Caco-2 (cell line): ENCODE results near the gene SH3GL1. TPM values are rescaled to one million over a fixed set of nuclear protein-coding genes. Genes with fewer than 3 reads are reported as not detected.

ENCODE experiments used
- BruUV-seq: library from RNA; stranded (reverse); fragments of 400-500 nt; replicated peaks from 2 replicates; lab custom pipeline; 2021; lab: Mats Ljungman, UMichigan
- CTCF ChIA-PET: fragments of 300-600 bp; sonication (Branson Sonifier 250); formaldehyde crosslinking; loops from one replicate; lab custom pipeline; 2022; ENCODE audit warnings: antibody characterized with exemption; lab: Charles Lee
- POLR2A ChIA-PET: fragments of 300-600 bp; sonication (Branson Sonifier 250); formaldehyde crosslinking; loops from one replicate; lab custom pipeline; 2022; ENCODE audit warnings: antibody characterized with exemption; lab: Charles Lee
- DNase-seq, 2 experiments: peaks; one replicate each; pipeline versions ENCODE4 v3.0.0 to v3.0.0-alpha.2; 2020 to 2022
- H3K27me3 ChIP-seq: replicated peaks from 2 replicates; pipeline ENCODE4 v1.6.0; 2011; ENCODE audit warnings: low read length; ENCODE audit not compliant: control insufficient read depth, insufficient read depth
- H3K36me3 ChIP-seq: 2 replicates; pipeline ENCODE4 v1.5.1; 2011; ENCODE audit warnings: low read length; ENCODE audit not compliant: control insufficient read depth, insufficient read depth
- H3K4me1 ChIP-seq: fragments of 250-450 bp; sonication (Bioruptor Pico); 2 replicates; pipeline ENCODE4 v1.5.1; 2020; ENCODE audit warnings: mild to moderate bottlenecking
- H3K4me3 ChIP-seq: 2 replicates; pipeline ENCODE4 v1.5.1; 2011; ENCODE audit warnings: low read depth, mild to moderate bottlenecking, control low read depth, low read length
- H3K9me3 ChIP-seq: fragments of 250-450 bp; sonication (Bioruptor Pico); 2 replicates; pipeline ENCODE4 v1.5.1; 2020; ENCODE audit warnings: mild to moderate bottlenecking, moderate library complexity
- H3K27ac Mint-ChIP-seq: one replicate; pipeline ENCODE4 v1.8.0; 2022; ENCODE audit warnings: mixed read lengths; ENCODE audit not compliant: unreplicated experiment
- H3K27me3 Mint-ChIP-seq: one replicate; pipeline ENCODE4 v1.8.0; 2022; ENCODE audit warnings: mixed read lengths; ENCODE audit not compliant: insufficient read depth, unreplicated experiment
- H3K36me3 Mint-ChIP-seq: one replicate; pipeline ENCODE4 v1.8.0; 2022; ENCODE audit warnings: mild to moderate bottlenecking, mixed read lengths; ENCODE audit not compliant: insufficient read depth, unreplicated experiment
- H3K4me1 Mint-ChIP-seq: one replicate; pipeline ENCODE4 v1.8.0; 2022; ENCODE audit warnings: low read depth, mixed read lengths; ENCODE audit not compliant: unreplicated experiment
- H3K4me3 Mint-ChIP-seq: one replicate; pipeline ENCODE4 v1.8.0; 2022; ENCODE audit warnings: mild to moderate bottlenecking, moderate library complexity, mixed read lengths; ENCODE audit not compliant: unreplicated experiment
- H3K9me3 Mint-ChIP-seq: one replicate; pipeline ENCODE4 v1.8.0; 2022; ENCODE audit warnings: mixed read lengths; ENCODE audit not compliant: unreplicated experiment
- intact Hi-C: fragments of 100-400 bp; cut with micrococcal nuclease; formaldehyde crosslinking; loops from one replicate; pipeline ENCODE4 v1.10.0; 2022; ENCODE audit not compliant: unreplicated experiment
- total RNA-seq: library from RNA; stranded (reverse); gene quantifications from 2 replicates; pipeline ENCODE4 v1.2.3, GENCODE V29; 2022
- TF ChIP-seq, protein P1 (sequence below), 2 experiments: fragments of 200-600 bp in 1 of 2; IDR thresholded peaks; 1 replicate in 1 of 2; 2 replicates in 1 of 2; pipeline versions ENCODE4 v1.5.1 to v1.8.0; 2011 to 2022; ENCODE audit warnings: antibody characterized with exemption in 1 of 2, control low read depth in 1 of 2, inconsistent platforms in 1 of 2, low read depth in 1 of 2, low read length in 1 of 2, mild to moderate bottlenecking in 1 of 2, moderate library complexity in 1 of 2; ENCODE audit not compliant: insufficient read depth in 1 of 2, severe bottlenecking in 1 of 2, unreplicated experiment in 1 of 2

SH3GL1 gene
- total RNA-seq, 1 experiment from 2014 or later: 91.3 TPM

DNA sequence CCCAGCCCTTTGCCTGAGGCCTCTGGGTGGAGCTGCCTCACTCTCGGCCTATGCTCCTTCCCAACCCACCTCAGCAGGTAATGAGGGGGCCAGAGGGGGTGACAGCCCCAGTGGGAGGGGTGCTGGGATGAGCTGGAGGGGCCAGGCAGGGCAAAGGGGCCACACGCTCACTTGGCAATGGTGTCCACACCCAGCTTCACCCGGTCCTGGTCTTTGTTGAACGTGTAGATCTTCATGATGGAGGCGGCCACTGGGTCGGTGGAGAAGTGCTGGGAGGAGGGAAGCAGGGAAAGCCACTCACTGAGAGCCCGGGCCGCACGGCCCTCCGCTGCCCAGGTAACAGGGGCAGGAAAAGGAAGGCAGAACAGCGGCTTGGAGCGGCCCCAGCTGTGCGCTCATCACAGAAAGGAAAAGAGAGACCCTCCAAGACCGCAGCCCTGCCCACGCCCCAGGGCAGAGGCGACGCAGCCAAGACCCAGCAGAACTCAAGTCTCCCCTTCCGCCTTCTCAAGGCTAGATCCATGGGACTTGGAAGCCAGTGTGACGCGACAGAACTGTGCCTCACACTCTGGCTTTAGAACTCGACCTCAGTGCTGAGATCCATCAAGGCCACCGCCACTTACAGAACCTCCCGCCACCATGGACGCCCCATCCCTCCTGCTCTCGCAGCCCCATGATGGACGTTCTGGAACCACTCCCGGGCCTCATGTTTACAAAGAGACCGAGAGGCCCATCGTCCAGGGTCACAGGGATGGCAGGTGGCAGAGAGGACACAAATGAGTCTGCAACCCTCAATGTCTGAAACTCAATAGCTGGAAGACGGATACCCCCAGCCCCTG lies 48.0 kb upstream of the SH3GL1 start:
- Mint-ChIP-seq H3K4me1 (no peaks in the 10 kb centered on the region), H3K27ac (peak overlapping the region; percentile 36), H3K36me3 (peaks cover 82% of the 10 kb centered on the region), H3K4me3 (no peak overlapping the region), H3K9me3 (no peaks in the 10 kb centered on the region), H3K27me3 (no peaks in the 10 kb centered on the region)
- Histone ChIP-seq H3K36me3 (peaks cover 2% of the 10 kb centered on the region), H3K9me3 (no peaks in the 10 kb centered on the region), H3K4me1 (no peaks in the 10 kb centered on the region), H3K4me3 (no peak overlapping the region), H3K27me3 (no peaks in the 10 kb centered on the region)
- POLR2A ChIA-PET: no interaction called here
- CTCF ChIA-PET: no interaction called here
- TF ChIP-seq, protein P1, sequence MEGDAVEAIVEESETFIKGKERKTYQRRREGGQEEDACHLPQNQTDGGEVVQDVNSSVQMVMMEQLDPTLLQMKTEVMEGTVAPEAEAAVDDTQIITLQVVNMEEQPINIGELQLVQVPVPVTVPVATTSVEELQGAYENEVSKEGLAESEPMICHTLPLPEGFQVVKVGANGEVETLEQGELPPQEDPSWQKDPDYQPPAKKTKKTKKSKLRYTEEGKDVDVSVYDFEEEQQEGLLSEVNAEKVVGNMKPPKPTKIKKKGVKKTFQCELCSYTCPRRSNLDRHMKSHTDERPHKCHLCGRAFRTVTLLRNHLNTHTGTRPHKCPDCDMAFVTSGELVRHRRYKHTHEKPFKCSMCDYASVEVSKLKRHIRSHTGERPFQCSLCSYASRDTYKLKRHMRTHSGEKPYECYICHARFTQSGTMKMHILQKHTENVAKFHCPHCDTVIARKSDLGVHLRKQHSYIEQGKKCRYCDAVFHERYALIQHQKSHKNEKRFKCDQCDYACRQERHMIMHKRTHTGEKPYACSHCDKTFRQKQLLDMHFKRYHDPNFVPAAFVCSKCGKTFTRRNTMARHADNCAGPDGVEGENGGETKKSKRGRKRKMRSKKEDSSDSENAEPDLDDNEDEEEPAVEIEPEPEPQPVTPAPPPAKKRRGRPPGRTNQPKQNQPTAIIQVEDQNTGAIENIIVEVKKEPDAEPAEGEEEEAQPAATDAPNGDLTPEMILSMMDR (IDR thresholded peaks at IDR 0.05; ENCODE audit: insufficient read depth in 1 of 2, low read depth in 1 of 2, low read length in 1 of 2, severe bottlenecking in 1 of 2, unreplicated experiment in 1 of 2): no peak
- no TSS peak for BruUV-seq
- intact Hi-C loops: no loop called here
- no peak for DNase-seq

DNA sequence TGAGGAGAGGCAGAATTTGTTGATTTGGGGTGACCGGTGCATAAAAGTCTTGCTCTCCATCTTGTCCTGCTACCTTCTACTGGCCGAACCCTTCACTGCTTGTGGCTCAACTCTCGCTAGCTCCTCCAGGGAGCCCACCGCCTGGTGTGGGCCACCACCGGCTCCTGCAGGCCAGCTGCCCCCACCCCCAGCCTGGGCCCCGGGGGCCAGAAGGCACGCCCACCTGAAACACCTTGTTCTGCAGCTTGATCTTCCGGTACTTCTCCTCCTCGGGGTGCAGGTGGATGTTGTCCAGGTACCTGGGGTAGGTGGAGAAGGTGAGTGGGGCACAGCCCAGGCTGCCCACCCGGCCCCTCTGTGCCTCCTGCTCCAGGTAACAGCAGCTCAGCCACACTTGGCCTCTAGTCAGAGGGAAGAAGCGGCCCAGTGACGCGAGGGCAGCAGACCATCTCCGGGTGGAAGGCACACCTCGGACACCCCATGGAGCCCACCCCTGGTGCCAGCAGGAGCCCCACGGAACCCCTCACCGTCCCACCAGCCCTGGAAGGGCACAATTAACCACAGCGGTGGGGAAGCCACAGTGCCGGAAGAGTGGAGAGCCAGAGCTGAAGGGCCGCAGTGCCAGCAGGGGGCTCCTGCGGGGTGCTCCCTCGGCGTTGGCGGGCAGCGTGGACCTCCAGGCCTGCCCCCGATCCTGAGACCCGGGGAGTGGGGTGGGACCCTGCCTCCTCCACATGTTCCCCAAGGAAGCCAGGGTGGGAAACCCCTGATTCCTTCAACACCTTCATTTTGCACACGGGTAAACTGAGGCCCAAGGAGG lies 47.2 kb upstream of the SH3GL1 start:
- Mint-ChIP-seq H3K4me1 (no peaks in the 10 kb centered on the region), H3K27me3 (no peaks in the 10 kb centered on the region), H3K36me3 (peaks cover 89% of the 10 kb centered on the region), H3K4me3 (no peak overlapping the region), H3K27ac (no peak overlapping the region), H3K9me3 (no peaks in the 10 kb centered on the region)
- no peak overlapping the region for H3K4me3 ChIP-seq
- TF ChIP-seq, protein P1 (IDR thresholded peaks at IDR 0.05; ENCODE audit: insufficient read depth in 1 of 2, low read depth in 1 of 2, low read length in 1 of 2, severe bottlenecking in 1 of 2, unreplicated experiment in 1 of 2): no peak
- ChIA-PET POLR2A (no interaction called here), CTCF (no interaction called here)
- no TSS peak for BruUV-seq
- no peaks in the 10 kb centered on the region for H3K27me3 ChIP-seq
- intact Hi-C loops: no loop called here
- no peaks in the 10 kb centered on the region for H3K4me1 ChIP-seq
- H3K9me3 ChIP-seq: no peaks in the 10 kb centered on the region
- peaks cover 2% of the 10 kb centered on the region for H3K36me3 ChIP-seq
- no peak for DNase-seq

DNA sequence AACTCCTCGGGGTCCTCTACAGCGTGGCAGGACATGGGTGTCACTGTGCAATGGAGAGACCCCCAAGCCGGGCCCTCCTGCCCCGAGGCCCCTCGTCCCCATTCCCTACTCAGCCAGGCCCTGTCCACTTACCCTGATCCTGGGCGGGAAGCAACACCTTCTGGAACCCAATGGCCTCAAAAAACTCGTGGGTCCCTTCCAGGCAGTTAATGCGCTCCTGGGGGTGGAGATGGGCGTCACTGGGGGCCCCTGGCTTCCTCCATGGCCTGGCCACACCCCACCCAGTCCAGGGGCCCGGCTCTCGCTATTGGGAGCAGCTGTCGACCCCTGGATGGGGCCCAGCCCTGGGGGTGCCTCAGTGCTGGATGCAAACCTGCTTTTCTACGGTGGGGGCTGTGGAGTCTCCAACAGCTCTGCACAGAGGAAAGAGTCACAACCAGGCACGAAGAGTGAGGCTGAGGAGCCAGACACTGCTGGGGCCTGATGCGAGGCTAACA lies 46.4 kb upstream of the SH3GL1 start:
- Histone ChIP-seq H3K36me3 (peaks cover 1% of the 10 kb centered on the region; the same call in 1 of the 2 replicates), H3K4me1 (no peaks in the 10 kb centered on the region), H3K27me3 (no peaks in the 10 kb centered on the region), H3K4me3 (no peak overlapping the region), H3K9me3 (no peaks in the 10 kb centered on the region)
- Mint-ChIP-seq H3K4me1 (no peaks in the 10 kb centered on the region), H3K27me3 (no peaks in the 10 kb centered on the region), H3K9me3 (no peaks in the 10 kb centered on the region), H3K27ac (peak overlapping the region; percentile 55), H3K4me3 (no peak overlapping the region), H3K36me3 (peaks cover 85% of the 10 kb centered on the region)
- ChIA-PET CTCF (no interaction called here), POLR2A (no interaction called here)
- BruUV-seq: no TSS peak
- no peak for DNase-seq
- TF ChIP-seq, protein P1 (IDR thresholded peaks at IDR 0.05; ENCODE audit: insufficient read depth in 1 of 2, low read depth in 1 of 2, low read length in 1 of 2, severe bottlenecking in 1 of 2, unreplicated experiment in 1 of 2): no peak
- intact Hi-C loops: no loop called here
